IMR-90 (cell line): Measurements from ENCODE around the gene LRFN4.

ENCODE experiments used
- BHLHE40 ChIP-seq: fragments of 150-350 bp; IDR thresholded peaks from 2 replicates; pipeline ENCODE4 v1.6.1; 2016; ENCODE audit warnings: mild to moderate bottlenecking, low read depth, low read length
- CEBPB ChIP-seq: IDR thresholded peaks from 2 replicates; pipeline ENCODE4 v1.6.1; 2012; ENCODE audit warnings: low read depth, low read length, improper control_type of control experiment
- FOS ChIP-seq: fragments of 150-350 bp; IDR thresholded peaks from 2 replicates; pipeline ENCODE4 v1.6.1; 2016; ENCODE audit warnings: low read depth, low read length
- MAFK ChIP-seq: IDR thresholded peaks from 2 replicates; pipeline ENCODE4 v1.6.1; 2012; ENCODE audit warnings: low read depth, low read length, improper control_type of control experiment
- MAZ ChIP-seq: IDR thresholded peaks from 2 replicates; pipeline ENCODE4 v1.6.1; 2012; ENCODE audit warnings: low read depth, mild to moderate bottlenecking, low read length, improper control_type of control experiment, moderate library complexity, borderline replicate concordance
- MXI1 ChIP-seq: IDR thresholded peaks from 2 replicates; pipeline ENCODE4 v1.6.1; 2012; ENCODE audit warnings: low read depth, mild to moderate bottlenecking, low read length, moderate library complexity, borderline replicate concordance
- POLR2A ChIP-seq: IDR thresholded peaks from 2 replicates; pipeline ENCODE4 v1.6.1; 2012; ENCODE audit warnings: mild to moderate bottlenecking, low read depth, low read length
- RAD21 ChIP-seq: IDR thresholded peaks from 2 replicates; pipeline ENCODE4 v1.6.1; 2012; ENCODE audit warnings: low read length, improper control_type of control experiment
- RFX5 ChIP-seq: IDR thresholded peaks from 2 replicates; pipeline ENCODE4 v1.8.0; 2012; ENCODE audit warnings: low read depth, mild to moderate bottlenecking, low read length, moderate library complexity
- SMC3 ChIP-seq: fragments of 150-350 bp; IDR thresholded peaks from 2 replicates; pipeline ENCODE4 v1.6.1; 2016; ENCODE audit warnings: low read depth, mild to moderate bottlenecking, antibody characterized with exemption, low read length, moderate library complexity
- TF ChIP-seq, protein P1 (sequence below): conservative IDR thresholded peaks from 2 replicates; pipeline ENCODE4 v1.5.1; 2012; ENCODE audit warnings: mild to moderate bottlenecking, low read depth, low read length, improper control_type of control experiment
- TF ChIP-seq, protein P2 (sequence below): fragments of 150-350 bp; IDR thresholded peaks from 2 replicates; pipeline ENCODE4 v1.6.1; 2017; ENCODE audit warnings: mild to moderate bottlenecking, antibody characterized with exemption, low read length, low read depth
- TF ChIP-seq, protein P3 (sequence below): fragments of 150-350 bp; IDR thresholded peaks from 2 replicates; pipeline ENCODE4 v1.6.1; 2016; ENCODE audit warnings: low read depth, mild to moderate bottlenecking, low read length, moderate library complexity, borderline replicate concordance

DNA sequence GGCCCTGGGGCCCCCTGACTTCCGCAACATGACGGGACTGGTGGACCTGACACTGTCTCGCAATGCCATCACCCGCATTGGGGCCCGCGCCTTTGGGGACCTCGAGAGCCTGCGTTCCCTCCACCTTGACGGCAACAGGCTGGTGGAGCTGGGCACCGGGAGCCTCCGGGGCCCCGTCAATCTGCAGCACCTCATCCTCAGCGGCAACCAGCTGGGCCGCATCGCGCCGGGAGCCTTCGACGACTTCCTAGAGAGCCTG lies 992 bp downstream of the LRFN4 start:
- TF ChIP-seq, protein P1, sequence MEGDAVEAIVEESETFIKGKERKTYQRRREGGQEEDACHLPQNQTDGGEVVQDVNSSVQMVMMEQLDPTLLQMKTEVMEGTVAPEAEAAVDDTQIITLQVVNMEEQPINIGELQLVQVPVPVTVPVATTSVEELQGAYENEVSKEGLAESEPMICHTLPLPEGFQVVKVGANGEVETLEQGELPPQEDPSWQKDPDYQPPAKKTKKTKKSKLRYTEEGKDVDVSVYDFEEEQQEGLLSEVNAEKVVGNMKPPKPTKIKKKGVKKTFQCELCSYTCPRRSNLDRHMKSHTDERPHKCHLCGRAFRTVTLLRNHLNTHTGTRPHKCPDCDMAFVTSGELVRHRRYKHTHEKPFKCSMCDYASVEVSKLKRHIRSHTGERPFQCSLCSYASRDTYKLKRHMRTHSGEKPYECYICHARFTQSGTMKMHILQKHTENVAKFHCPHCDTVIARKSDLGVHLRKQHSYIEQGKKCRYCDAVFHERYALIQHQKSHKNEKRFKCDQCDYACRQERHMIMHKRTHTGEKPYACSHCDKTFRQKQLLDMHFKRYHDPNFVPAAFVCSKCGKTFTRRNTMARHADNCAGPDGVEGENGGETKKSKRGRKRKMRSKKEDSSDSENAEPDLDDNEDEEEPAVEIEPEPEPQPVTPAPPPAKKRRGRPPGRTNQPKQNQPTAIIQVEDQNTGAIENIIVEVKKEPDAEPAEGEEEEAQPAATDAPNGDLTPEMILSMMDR, result no peak
- TF ChIP-seq, protein P2, sequence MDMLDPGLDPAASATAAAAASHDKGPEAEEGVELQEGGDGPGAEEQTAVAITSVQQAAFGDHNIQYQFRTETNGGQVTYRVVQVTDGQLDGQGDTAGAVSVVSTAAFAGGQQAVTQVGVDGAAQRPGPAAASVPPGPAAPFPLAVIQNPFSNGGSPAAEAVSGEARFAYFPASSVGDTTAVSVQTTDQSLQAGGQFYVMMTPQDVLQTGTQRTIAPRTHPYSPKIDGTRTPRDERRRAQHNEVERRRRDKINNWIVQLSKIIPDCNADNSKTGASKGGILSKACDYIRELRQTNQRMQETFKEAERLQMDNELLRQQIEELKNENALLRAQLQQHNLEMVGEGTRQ, result no peak
- TF ChIP-seq RAD21 (no peak), POLR2A (no peak), SMC3 (no peak), FOS (no peak), BHLHE40 (no peak), MXI1 (no peak), RFX5 (no peak), MAFK (no peak), CEBPB (no peak), MAZ (no peak)
- TF ChIP-seq, protein P3, sequence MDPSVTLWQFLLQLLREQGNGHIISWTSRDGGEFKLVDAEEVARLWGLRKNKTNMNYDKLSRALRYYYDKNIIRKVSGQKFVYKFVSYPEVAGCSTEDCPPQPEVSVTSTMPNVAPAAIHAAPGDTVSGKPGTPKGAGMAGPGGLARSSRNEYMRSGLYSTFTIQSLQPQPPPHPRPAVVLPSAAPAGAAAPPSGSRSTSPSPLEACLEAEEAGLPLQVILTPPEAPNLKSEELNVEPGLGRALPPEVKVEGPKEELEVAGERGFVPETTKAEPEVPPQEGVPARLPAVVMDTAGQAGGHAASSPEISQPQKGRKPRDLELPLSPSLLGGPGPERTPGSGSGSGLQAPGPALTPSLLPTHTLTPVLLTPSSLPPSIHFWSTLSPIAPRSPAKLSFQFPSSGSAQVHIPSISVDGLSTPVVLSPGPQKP, result no peak
